GM12801 (cell line): ENCODE results near the gene FREM1.

ENCODE experiments used
- TF ChIP-seq, protein P1 (sequence below): IDR thresholded peaks from one replicate; pipeline ENCODE4 v1.5.1; 2011; ENCODE audit warnings: control low read depth; ENCODE audit not compliant: insufficient read length; ENCODE audit errors: extremely low read depth

Gene FREM1

GRCh38 chr9:14760060-14760459 is 150.2 kb downstream of the FREM1 start:
- TF ChIP-seq, protein P1, sequence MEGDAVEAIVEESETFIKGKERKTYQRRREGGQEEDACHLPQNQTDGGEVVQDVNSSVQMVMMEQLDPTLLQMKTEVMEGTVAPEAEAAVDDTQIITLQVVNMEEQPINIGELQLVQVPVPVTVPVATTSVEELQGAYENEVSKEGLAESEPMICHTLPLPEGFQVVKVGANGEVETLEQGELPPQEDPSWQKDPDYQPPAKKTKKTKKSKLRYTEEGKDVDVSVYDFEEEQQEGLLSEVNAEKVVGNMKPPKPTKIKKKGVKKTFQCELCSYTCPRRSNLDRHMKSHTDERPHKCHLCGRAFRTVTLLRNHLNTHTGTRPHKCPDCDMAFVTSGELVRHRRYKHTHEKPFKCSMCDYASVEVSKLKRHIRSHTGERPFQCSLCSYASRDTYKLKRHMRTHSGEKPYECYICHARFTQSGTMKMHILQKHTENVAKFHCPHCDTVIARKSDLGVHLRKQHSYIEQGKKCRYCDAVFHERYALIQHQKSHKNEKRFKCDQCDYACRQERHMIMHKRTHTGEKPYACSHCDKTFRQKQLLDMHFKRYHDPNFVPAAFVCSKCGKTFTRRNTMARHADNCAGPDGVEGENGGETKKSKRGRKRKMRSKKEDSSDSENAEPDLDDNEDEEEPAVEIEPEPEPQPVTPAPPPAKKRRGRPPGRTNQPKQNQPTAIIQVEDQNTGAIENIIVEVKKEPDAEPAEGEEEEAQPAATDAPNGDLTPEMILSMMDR, result no peak

- TF ChIP-seq, protein P1, result no peak
These were observed 153.9 kb downstream of the FREM1 start for GRCh38 chr9:14756291-14756690.

DNA sequence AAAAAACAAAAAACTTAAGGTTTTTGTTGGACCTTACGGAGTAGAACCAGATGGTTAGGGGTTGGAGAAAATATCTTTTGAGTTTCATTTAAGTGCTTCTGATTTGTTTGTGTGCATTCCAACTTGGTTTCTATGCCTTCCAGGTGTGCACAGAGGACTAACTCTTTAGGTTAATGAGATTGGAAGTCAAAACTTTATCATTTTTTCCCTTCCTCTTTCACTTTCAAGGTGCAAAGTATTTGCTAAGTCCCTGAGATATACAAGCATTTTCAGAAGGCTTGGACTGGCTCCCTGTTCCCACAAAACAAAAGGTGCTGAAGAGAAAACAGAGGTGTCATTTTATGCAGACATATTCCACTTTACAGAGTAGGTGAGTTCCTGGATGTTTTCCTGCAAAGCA is 157.4 kb downstream of the FREM1 start:
- TF ChIP-seq, protein P1, result no peak

- TF ChIP-seq, protein P1, result no peak
These were observed 158.0 kb downstream of the FREM1 start for GRCh38 chr9:14752271-14752670.

- TF ChIP-seq, protein P1, result no peak
These were observed 159.4 kb downstream of the FREM1 start for GRCh38 chr9:14750821-14751220.

GRCh38 chr9:14749741-14750211 is 160.5 kb downstream of the FREM1 start:
- TF ChIP-seq, protein P1, result no peak

GRCh38 chr9:14748373-14748772 is 161.9 kb downstream of the FREM1 start:
- TF ChIP-seq, protein P1, result no peak

DNA sequence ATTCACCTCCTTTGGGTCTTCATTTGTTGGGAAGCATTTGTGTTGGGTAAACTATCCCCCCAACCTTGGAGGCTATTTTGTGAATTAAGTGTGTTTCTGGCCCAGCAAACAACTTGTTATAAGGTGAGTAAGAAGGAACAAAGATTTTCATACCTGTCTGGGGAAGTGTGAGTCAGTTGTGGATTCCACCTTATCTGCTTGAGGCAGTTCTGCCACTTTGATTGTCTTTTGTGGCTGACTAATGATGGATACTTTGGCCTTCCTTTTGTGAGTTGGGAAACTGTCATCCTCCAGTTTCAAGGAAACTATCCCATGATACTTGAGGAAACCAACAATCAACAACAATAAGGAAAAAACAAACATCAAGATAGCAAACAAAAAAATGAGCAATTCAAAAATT is 163.1 kb downstream of the FREM1 start:
- TF ChIP-seq, protein P1, result no peak
